Brain pericyte (primary cell): Measurements from ENCODE around the gene HS6ST2.
"Not testable (repeated sequence)": the region's sequence is repeated elsewhere in the genome, so short reads cannot be mapped to it uniquely, and the experiment has no call there.

Experiments
- DNase-seq: peaks from one replicate; pipeline ENCODE4 v3.0.0-alpha.2; 2012; ENCODE audit warnings: low read depth, low spot score

The HS6ST2 gene

GRCh38 chrX:132940727-132941327 lies 17.6 kb downstream of the HS6ST2 start:
- DNase-seq, result no peak

- no peak for DNase-seq
These were observed 25.3 kb downstream of the HS6ST2 start for GRCh38 chrX:132933170-132933569.

- no peak for DNase-seq
These were observed 34.0 kb downstream of the HS6ST2 start for GRCh38 chrX:132924426-132924825.

- no peak for DNase-seq
These were observed 39.9 kb downstream of the HS6ST2 start for GRCh38 chrX:132918523-132918922.

- no peak for DNase-seq
These were observed 42.1 kb downstream of the HS6ST2 start for GRCh38 chrX:132916349-132916748.

- no peak for DNase-seq
These were observed 48.8 kb downstream of the HS6ST2 start for GRCh38 chrX:132909643-132910042.

GRCh38 chrX:132908891-132909290 lies 49.5 kb downstream of the HS6ST2 start:
- DNase-seq, result no peak

- DNase-seq, result no peak
These were observed 57.7 kb downstream of the HS6ST2 start for GRCh38 chrX:132900633-132901293.

GRCh38 chrX:132887569-132887968 lies 70.9 kb downstream of the HS6ST2 start:
- DNase-seq, result no peak

GRCh38 chrX:132883358-132883915 lies 75.0 kb downstream of the HS6ST2 start:
- no peak for DNase-seq

- not testable (repeated sequence) for DNase-seq
These were observed 77.7 kb downstream of the HS6ST2 start for GRCh38 chrX:132880753-132881152.

GRCh38 chrX:132877954-132878536 lies 80.4 kb downstream of the HS6ST2 start:
- DNase-seq, result no peak

- no peak for DNase-seq
These were observed 81.7 kb downstream of the HS6ST2 start for GRCh38 chrX:132876523-132877338.

- no peak for DNase-seq
These were observed 82.5 kb downstream of the HS6ST2 start for GRCh38 chrX:132875650-132876522.

GRCh38 chrX:132862562-132862961 lies 95.9 kb downstream of the HS6ST2 start:
- no peak for DNase-seq

GRCh38 chrX:132861076-132861475 lies 97.4 kb downstream of the HS6ST2 start:
- DNase-seq, result no peak

GRCh38 chrX:132860200-132860599 lies 98.2 kb downstream of the HS6ST2 start:
- no peak for DNase-seq

- DNase-seq, result no peak
These were observed 100.4 kb downstream of the HS6ST2 start for GRCh38 chrX:132858018-132858417.

- no peak for DNase-seq
These were observed 102.6 kb downstream of the HS6ST2 start for GRCh38 chrX:132855780-132856341.

GRCh38 chrX:132853040-132853439 lies 105.4 kb downstream of the HS6ST2 start:
- no peak for DNase-seq
